Mesendoderm (in vitro differentiated cells): Measurements from ENCODE around the gene CD52.

Source experiments
- DNase-seq: peaks from one replicate; pipeline ENCODE4 v3.0.0; 2013
- H2AK5ac ChIP-seq: 2 replicates; pipeline ENCODE4 v1.6.1; 2013; ENCODE audit warnings: low read length, inconsistent platforms
- H2BK120ac ChIP-seq: 2 replicates; pipeline ENCODE4 v1.6.1; 2013; ENCODE audit warnings: low read depth, mild to moderate bottlenecking, low read length, moderate library complexity, mixed read lengths
- H2BK15ac ChIP-seq: replicated peaks from 2 replicates; pipeline ENCODE4 v1.6.1; 2013; ENCODE audit warnings: low read depth, mild to moderate bottlenecking, moderate library complexity
- H2BK5ac ChIP-seq: 2 replicates; pipeline ENCODE4 v1.6.1; 2013; ENCODE audit warnings: low read length, inconsistent platforms
- H3K18ac ChIP-seq: 2 replicates; pipeline ENCODE4 v1.6.1; 2013; ENCODE audit warnings: mild to moderate bottlenecking, low read length, mixed read lengths
- H3K23ac ChIP-seq: one replicate; pipeline ENCODE4 v1.6.1; 2013; ENCODE audit warnings: low read length
- H3K27ac ChIP-seq: 2 replicates; pipeline ENCODE4 v1.5.1; 2013; ENCODE audit warnings: low read depth, mild to moderate bottlenecking, inconsistent platforms, low read length, moderate library complexity
- H3K27me3 ChIP-seq: 2 replicates; pipeline ENCODE4 v1.6.1; 2013; ENCODE audit warnings: low read length, control low read depth, mild to moderate bottlenecking, inconsistent platforms; ENCODE audit not compliant: insufficient read depth, poor library complexity
- H3K36me3 ChIP-seq: 2 replicates; pipeline ENCODE4 v1.6.1; 2013; ENCODE audit warnings: low read length, inconsistent platforms; ENCODE audit not compliant: control insufficient read depth, insufficient read depth
- H3K4ac ChIP-seq: one replicate; pipeline ENCODE4 v1.6.1; 2013; ENCODE audit warnings: low read depth, mild to moderate bottlenecking, low read length, moderate library complexity
- H3K4me1 ChIP-seq: 2 replicates; pipeline ENCODE4 v1.6.1; 2013; ENCODE audit warnings: low read depth, low read length, inconsistent platforms; ENCODE audit not compliant: control insufficient read depth
- H3K4me2 ChIP-seq: 2 replicates; pipeline ENCODE4 v1.6.1; 2013; ENCODE audit warnings: low read length
- H3K4me3 ChIP-seq: 2 replicates; pipeline ENCODE4 v1.5.1; 2013; ENCODE audit warnings: mild to moderate bottlenecking, low read length
- H3K56ac ChIP-seq: one replicate; pipeline ENCODE4 v1.6.1; 2013; ENCODE audit warnings: low read length
- H3K79me1 ChIP-seq: 2 replicates; pipeline ENCODE4 v1.6.1; 2013; ENCODE audit warnings: low read length, inconsistent platforms
- H3K79me2 ChIP-seq: 2 replicates; pipeline ENCODE4 v1.6.1; 2013; ENCODE audit warnings: mild to moderate bottlenecking, low read length; ENCODE audit not compliant: control insufficient read depth, insufficient read depth
- H3K9ac ChIP-seq: 2 replicates; pipeline ENCODE4 v1.6.1; 2013; ENCODE audit warnings: low read length, inconsistent platforms
- H4K5ac ChIP-seq: one replicate; pipeline ENCODE4 v1.6.1; 2013; ENCODE audit warnings: low read length
- H4K8ac ChIP-seq: one replicate; pipeline ENCODE4 v1.6.1; 2013; ENCODE audit warnings: low read depth, mild to moderate bottlenecking, control low read depth, low read length, moderate library complexity
- WGBS: extraction: QIAGEN DNeasy Blood & Tissue Kit; methylation state at CpG from one replicate; pipeline ENCODE4 v1.1.7; 2013; ENCODE audit warnings: low lambda C conversion rate, missing lambda C conversion rate; ENCODE audit not compliant: insufficient coverage; ENCODE audit errors: extremely low coverage; 5-methylcytosine and 5-hydroxymethylcytosine counted together

The CD52 gene

DNA sequence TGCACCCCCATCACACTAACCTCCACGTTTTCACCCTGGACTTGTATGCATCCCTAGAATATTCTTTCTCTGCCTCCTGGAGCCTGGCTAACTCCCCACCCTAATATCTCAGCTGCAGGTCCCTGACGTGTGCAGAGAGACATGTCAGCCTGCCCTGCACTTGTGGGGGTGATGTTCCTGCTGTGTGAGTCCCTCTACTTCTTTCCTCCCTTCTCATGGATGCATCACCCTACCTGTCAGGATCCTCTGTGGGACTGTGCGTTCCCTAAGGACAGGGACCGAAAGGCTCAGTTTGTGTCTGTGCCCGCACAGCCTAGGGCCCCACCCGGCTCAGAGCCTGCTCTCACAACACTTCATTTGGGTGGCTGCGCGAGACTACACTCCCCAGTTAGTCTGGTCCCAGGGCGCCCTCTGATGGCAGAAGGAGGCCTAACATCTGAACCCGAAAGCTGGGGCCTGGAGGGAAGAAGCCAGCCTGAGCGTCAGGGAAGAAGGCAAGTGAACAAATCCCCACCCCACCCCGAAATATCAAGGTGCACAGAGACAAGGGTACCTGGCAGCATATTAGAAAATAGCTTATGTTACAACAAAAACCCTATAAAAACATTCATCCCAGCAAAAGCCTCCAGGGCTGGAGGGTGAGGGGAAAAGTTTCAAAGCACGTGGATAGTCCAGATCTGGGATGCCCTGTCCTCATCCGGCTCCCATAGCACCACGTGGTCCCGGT, 3.7 kb downstream of the CD52 start:
- Histone ChIP-seq H3K27ac (no peak overlapping the region), H3K79me2 (no peaks in the 10 kb centered on the region), H4K8ac (no peak overlapping the region), H3K4me2 (no peak overlapping the region), H2BK15ac (no peak overlapping the region), H3K4me3 (no peak overlapping the region), H3K9ac (peak overlapping the region; percentile 54), H3K18ac (no peak overlapping the region), H2AK5ac (no peak overlapping the region), H2BK5ac (no peak overlapping the region), H3K79me1 (no peaks in the 10 kb centered on the region), H3K27me3 (no peaks in the 10 kb centered on the region), H3K23ac (no peak overlapping the region), H3K4me1 (peaks cover 2% of the 10 kb centered on the region), H3K36me3 (no peaks in the 10 kb centered on the region), H2BK120ac (no peak overlapping the region), H3K4ac (no peak overlapping the region), H3K56ac (peak overlapping the region; percentile 79), H4K5ac (no peak overlapping the region)
- WGBS = no CpG with 5 or more reads among the region's 16 CpGs
- peak; percentile 88 for DNase-seq

DNA sequence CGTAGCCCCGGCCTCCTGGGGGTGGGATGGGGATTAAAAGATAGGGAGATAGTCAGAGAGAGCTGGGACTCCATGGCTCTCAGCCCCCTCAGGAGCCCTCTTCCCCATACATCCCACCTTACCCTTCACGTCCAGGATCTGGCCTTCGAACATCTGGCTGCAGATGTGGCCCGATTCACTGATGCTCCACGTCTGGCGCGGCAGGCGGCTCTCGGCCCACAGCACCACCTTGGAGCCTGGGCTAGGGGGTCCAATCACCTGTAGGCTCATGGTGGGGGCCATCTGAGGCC, 4.2 kb downstream of the CD52 start:
- no peak overlapping the region for H2BK15ac ChIP-seq
- H4K5ac ChIP-seq = no peak overlapping the region
- H3K36me3 ChIP-seq = no peaks in the 10 kb centered on the region
- no peaks in the 10 kb centered on the region for H3K79me1 ChIP-seq
- H3K23ac ChIP-seq = no peak overlapping the region
- no peaks in the 10 kb centered on the region for H3K79me2 ChIP-seq
- H3K4me3 ChIP-seq = no peak overlapping the region
- no peak overlapping the region for H2BK120ac ChIP-seq
- H3K9ac ChIP-seq = no peak overlapping the region
- WGBS = no CpG with 5 or more reads among the region's 10 CpGs
- no peak overlapping the region for H3K27ac ChIP-seq
- H3K56ac ChIP-seq = no peak overlapping the region
- H3K4me1 ChIP-seq = peaks cover 2% of the 10 kb centered on the region
- no peak overlapping the region for H3K4me2 ChIP-seq
- H2AK5ac ChIP-seq = no peak overlapping the region
- H3K4ac ChIP-seq = no peak overlapping the region
- no peaks in the 10 kb centered on the region for H3K27me3 ChIP-seq
- no peak overlapping the region for H3K18ac ChIP-seq
- no peak overlapping the region for H4K8ac ChIP-seq
- no peak for DNase-seq
- no peak overlapping the region for H2BK5ac ChIP-seq

DNA sequence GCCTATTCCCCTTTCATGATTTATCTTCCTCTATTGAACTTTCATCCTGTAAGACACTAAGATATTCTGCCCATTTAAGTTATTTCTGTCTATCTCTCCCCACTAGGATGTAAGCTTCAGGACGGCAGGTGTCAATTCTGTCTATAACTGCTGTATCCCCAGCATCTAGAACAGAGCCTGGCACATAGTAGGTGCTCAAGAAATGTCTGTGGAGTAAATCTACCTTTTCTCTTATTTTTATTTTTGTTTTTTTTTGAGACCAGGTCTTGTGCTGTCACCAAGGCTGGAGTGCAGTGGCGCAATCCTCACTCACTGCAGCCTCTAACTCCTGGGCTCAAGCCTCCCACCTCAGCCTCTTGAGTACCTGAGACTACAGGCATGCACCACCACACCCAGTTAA, 5.6 kb downstream of the CD52 start:
- Histone ChIP-seq H2AK5ac (no peak overlapping the region), H2BK120ac (no peak overlapping the region)
- no CpG with 5 or more reads among the region's 2 CpGs for WGBS

DNA sequence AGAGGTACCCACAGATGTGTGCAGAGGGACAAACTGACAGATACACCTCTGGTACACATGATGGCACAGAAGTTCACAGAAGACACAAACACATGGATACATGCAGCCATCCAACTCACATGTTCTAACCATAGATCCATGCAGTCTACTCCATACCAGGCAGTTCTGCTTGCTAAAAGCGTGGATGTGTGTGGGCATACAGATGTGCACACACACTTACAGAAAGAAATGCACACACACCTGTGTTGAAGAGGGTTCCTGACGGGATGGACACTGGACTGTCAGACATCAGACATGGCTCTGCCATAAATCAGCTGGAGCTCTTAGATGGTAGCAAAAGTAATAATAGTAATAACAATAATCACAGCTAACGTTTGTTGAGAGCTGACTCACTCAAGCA, 6.8 kb downstream of the CD52 start:
- no peaks in the 10 kb centered on the region for H3K79me2 ChIP-seq
- no peak overlapping the region for H3K4ac ChIP-seq
- H3K4me1 ChIP-seq = no peaks in the 10 kb centered on the region
- no peak overlapping the region for H2AK5ac ChIP-seq
- no peak overlapping the region for H3K27ac ChIP-seq
- H3K36me3 ChIP-seq = no peaks in the 10 kb centered on the region
- H4K5ac ChIP-seq = no peak overlapping the region
- H2BK5ac ChIP-seq = no peak overlapping the region
- DNase-seq = no peak
- H3K79me1 ChIP-seq = no peaks in the 10 kb centered on the region
- H3K27me3 ChIP-seq = no peaks in the 10 kb centered on the region
- no peak overlapping the region for H2BK120ac ChIP-seq
- H3K56ac ChIP-seq = no peak overlapping the region
- no peak overlapping the region for H3K4me2 ChIP-seq
- H3K18ac ChIP-seq = no peak overlapping the region
- WGBS = no CpG with 5 or more reads among the region's 3 CpGs
- no peak overlapping the region for H4K8ac ChIP-seq
- no peak overlapping the region for H3K9ac ChIP-seq
- no peak overlapping the region for H2BK15ac ChIP-seq
- H3K23ac ChIP-seq = no peak overlapping the region
- H3K4me3 ChIP-seq = no peak overlapping the region

More for the DNA sequence above, 5.6 kb downstream of the CD52 start:
- no peak overlapping the region for H2BK5ac ChIP-seq
- no peak overlapping the region for H3K4me3 ChIP-seq
- H2BK15ac ChIP-seq = no peak overlapping the region
- no peak overlapping the region for H3K9ac ChIP-seq
- no peaks in the 10 kb centered on the region for H3K27me3 ChIP-seq
- no peaks in the 10 kb centered on the region for H3K79me1 ChIP-seq
- no peak overlapping the region for H3K4me2 ChIP-seq
- no peak for DNase-seq
- H3K79me2 ChIP-seq = no peaks in the 10 kb centered on the region
- H3K4ac ChIP-seq = no peak overlapping the region
- H4K8ac ChIP-seq = no peak overlapping the region
- H3K36me3 ChIP-seq = no peaks in the 10 kb centered on the region
- no peak overlapping the region for H3K27ac ChIP-seq
- no peak overlapping the region for H4K5ac ChIP-seq
- H3K4me1 ChIP-seq = no peaks in the 10 kb centered on the region
- no peak overlapping the region for H3K56ac ChIP-seq
- no peak overlapping the region for H3K18ac ChIP-seq
- no peak overlapping the region for H3K23ac ChIP-seq

DNA sequence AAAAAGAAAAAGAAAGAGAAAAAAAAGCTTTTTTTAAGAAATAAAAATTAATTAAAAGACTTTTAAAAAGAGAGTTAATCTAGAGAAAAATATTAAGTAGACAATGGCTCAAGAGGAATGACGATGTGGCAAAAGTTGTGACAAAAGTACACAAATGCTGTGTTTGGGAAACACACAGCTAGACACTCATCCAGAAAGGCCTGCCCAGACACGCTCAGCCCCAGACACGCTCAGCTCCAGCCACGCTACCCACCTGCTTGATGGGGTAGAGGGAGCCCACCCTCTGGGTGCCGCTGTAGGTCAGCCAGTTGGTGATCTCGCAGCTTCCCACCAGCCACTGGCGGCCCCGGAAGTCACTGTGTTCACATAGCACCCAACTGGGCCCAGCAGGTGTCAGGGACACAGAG, 10.2 kb downstream of the CD52 start:
- H3K4ac ChIP-seq = no peak overlapping the region
- H2AK5ac ChIP-seq = no peak overlapping the region
- H3K27me3 ChIP-seq = no peaks in the 10 kb centered on the region
- no peaks in the 10 kb centered on the region for H3K4me1 ChIP-seq
- no peak for DNase-seq
- no peak overlapping the region for H3K4me3 ChIP-seq
- no peaks in the 10 kb centered on the region for H3K79me2 ChIP-seq
- H3K36me3 ChIP-seq = no peaks in the 10 kb centered on the region
- no peak overlapping the region for H2BK5ac ChIP-seq
- no peak overlapping the region for H3K56ac ChIP-seq
- H3K4me2 ChIP-seq = no peak overlapping the region
- no peak overlapping the region for H3K18ac ChIP-seq
- H4K5ac ChIP-seq = no peak overlapping the region
- no peak overlapping the region for H3K9ac ChIP-seq
- no peak overlapping the region for H3K27ac ChIP-seq
- no CpG with 5 or more reads among the region's 8 CpGs for WGBS
- no peak overlapping the region for H2BK120ac ChIP-seq
- H4K8ac ChIP-seq = no peak overlapping the region
- no peak overlapping the region for H3K23ac ChIP-seq
- H3K79me1 ChIP-seq = no peaks in the 10 kb centered on the region
- H2BK15ac ChIP-seq = no peak overlapping the region

DNA sequence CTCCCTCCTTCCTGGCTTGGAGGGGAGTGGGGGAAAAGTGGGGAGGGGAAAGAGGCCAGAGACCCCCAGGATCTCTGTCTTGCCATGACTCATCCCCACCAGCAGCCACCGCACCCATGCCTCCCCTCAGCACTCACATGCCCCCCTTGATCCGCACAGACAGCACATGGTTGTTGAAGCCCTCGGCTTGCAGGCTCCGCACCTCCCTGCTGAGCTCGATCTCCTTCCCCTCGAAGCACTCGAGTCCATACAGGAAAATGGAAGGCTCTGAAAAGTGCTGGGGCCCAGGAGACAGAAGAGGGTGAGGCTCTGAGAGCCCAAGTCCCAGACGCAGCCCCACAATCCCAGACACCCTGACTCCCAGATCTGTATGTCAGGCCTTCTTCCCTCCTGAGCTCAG, 10.8 kb downstream of the CD52 start:
- no peak overlapping the region for H3K56ac ChIP-seq
- H2AK5ac ChIP-seq = no peak overlapping the region
- H3K4me2 ChIP-seq = no peak overlapping the region
- H3K4ac ChIP-seq = no peak overlapping the region
- no peaks in the 10 kb centered on the region for H3K4me1 ChIP-seq
- no peak overlapping the region for H4K8ac ChIP-seq
- no peaks in the 10 kb centered on the region for H3K79me1 ChIP-seq
- H2BK5ac ChIP-seq = no peak overlapping the region
- H3K79me2 ChIP-seq = no peaks in the 10 kb centered on the region
- H3K4me3 ChIP-seq = no peak overlapping the region
- no peak for DNase-seq
- WGBS = no CpG with 5 or more reads among the region's 8 CpGs
- no peak overlapping the region for H3K9ac ChIP-seq
- H3K27me3 ChIP-seq = no peaks in the 10 kb centered on the region
- H3K27ac ChIP-seq = no peak overlapping the region
- H3K18ac ChIP-seq = no peak overlapping the region
- H4K5ac ChIP-seq = no peak overlapping the region
- H2BK120ac ChIP-seq = no peak overlapping the region
- H3K36me3 ChIP-seq = no peaks in the 10 kb centered on the region
- no peak overlapping the region for H3K23ac ChIP-seq
- no peak overlapping the region for H2BK15ac ChIP-seq
